ENCODE results near the gene BORCS6.

Gene BORCS6

DNA sequence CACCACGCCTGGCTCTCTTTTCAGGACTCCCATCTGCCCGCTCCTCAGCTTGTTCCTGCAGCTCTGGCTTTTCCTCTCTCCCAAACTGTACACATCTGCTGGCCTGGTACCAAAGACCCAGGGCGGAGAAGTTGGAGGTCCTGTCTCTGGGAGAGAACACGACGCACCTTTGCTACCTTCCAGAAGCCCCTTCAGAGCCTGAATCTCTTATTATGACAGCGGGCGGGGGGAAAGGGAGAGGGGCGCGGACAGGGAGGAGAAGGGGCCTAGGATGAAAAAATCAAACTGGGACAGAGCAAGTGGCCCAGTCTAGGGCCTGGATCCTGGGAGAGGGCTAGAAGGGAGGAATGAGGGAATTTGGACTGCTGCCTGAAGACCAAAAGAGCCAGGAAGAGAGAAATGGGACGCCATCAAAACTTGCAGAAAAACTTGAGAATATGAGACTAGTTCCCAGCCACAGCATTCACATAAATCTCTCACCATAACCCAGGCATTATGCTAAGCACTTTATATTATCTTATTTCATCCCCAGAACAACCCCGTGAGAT lies 35.3 kb downstream of the BORCS6 start:
- no peak for DNase-seq (ENCODE audit: low read depth)

- DNase-seq (ENCODE audit: low read depth), result peak; percentile 98
Measured at GRCh38 chr17:8153957-8154607, 35.9 kb downstream of the BORCS6 start.

DNA sequence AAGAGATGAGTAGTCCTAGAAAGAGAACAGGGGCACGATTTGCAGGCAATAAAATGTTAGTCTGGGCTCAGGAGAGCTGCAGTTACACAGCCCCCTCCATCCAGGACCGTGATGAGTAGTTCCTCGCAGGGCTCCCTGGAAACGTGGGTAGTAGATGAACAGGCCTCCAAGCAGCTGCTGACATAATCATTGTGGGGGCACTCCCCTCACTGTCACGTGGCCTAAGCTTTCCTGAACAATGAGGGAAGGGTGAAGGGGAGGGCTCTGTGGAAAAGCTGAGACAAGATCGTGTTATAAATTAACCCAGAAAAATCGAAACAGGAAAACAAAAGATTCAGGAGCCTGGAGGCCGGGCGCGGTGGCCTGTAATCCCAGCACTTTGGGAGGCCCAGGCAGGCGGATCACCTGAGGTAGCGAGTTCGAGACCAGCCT lies 36.4 kb downstream of the BORCS6 start:
- DNase-seq (ENCODE audit: low read depth), result peak; percentile 99

DNA sequence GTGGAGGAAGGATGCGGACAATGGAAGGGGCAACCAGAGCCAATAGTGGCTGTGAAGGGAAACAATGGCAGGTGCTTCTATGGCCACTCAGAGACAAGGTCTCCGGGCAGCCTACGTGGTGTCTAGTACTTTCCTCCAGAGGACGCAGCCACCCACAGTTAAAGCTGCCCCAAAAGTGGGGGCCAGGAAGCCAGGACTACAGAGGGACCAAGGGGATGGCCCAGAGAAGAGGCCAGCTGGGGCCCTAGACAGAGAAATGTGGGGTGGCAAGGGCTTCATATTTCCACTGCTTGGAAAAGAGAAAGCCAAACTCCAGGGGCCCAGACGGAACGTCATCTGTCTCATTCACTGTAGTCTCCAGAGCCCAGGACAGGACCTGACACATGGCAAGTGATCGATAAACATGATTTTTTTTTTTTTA lies 36.9 kb downstream of the BORCS6 start:
- no peak for DNase-seq (ENCODE audit: low read depth)

DNA sequence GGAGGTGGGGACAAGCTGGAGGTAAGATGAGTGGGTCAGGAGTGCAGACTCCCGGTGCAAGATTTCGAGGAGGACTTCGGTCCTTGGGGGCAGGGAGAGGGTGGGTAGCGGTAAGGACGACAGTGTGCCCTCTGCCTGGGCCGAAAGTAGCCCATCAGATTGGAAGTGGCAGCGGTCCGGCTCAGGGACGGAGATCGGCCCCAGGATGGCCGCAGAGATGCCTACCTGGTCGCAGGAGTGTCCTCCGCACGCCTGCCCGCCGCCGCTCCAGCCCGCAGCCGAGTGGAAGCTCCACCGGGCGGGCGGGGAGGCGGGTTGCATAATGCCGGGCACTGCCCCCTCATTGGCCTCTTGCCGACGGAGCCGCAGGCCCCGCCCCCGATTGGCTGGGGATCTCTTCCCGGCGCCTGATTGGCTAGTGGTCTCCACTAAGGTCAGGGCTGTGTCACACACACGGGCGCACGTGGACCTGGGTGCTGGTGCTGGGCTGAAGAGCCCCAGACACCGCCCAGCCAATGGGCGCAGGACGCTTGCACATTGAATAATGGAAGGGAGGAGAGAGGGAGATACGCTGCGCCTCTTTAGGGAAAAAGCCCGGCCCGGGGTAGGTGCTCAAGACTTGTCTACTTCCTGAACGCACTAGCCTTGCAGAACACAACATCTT lies 37.7 kb downstream of the BORCS6 start, which contains the start of gene PER1:
PER1 (minus strand) TSS at position 293 of the 664 bp plus-strand sequence. CDS start 1,698 bp downstream, outside the sequence.
- peak; percentile 98 for DNase-seq (ENCODE audit: low read depth)

DNA sequence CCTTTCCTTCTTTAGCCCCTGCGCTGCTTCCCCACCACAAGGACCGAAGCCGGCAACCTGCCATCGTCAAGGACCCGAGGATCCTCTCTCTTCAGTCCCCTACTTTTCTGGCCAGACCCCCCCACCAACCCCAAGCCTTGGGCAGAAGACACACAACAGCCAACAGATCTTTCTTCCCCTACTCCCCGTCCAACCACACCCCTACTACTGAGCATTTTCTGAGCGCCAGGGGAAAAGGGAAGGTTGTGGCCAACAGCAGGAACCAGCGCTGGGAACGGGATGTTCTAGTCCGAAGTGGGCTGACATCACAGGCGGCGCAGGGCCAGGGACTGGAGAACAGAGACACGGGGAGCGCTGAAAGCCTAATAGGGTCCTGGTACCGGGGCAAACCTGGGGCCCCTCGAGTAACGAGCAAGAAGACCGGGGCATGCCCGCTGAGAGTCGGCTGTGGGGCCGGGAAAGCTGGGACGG lies 38.3 kb downstream of the BORCS6 start:
- DNase-seq (ENCODE audit: low read depth), result peak; percentile 63

DNA sequence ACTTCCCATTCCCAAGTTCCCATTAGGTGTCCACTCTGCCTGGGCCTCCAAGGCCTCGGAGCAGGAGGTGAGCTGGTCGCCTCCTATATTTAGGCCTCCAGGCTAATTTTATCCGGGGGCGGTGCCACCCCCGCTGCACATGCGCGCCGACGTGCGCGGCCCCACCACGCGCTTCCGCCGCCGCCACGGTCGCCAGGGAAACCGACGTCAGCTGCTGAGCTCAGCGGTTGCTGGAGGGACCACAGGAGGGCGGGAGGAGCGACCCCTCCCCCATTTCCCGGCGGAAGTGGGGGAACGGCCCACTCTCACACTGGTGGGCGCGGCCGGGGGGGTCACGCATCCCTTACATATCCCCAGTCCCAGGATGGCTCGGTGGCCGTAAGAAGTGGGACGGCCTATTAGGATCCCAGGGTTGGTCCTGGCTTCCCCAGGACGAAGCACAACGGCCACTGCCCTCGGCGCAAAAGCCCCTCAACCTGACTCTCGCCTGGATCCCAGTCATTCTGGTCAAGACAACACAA lies 38.8 kb downstream of the BORCS6 start:
- DNase-seq (ENCODE audit: low read depth), result peak; percentile 81

- DNase-seq (ENCODE audit: low read depth), result no peak
Measured at GRCh38 chr17:8150194-8151119, 39.5 kb downstream of the BORCS6 start.

- no peak for DNase-seq (ENCODE audit: low read depth)
Measured at GRCh38 chr17:8149419-8150193, 40.4 kb downstream of the BORCS6 start.

GRCh38 chr17:8148560-8148959 lies 41.4 kb downstream of the BORCS6 start:
- DNase-seq (ENCODE audit: low read depth), result no peak

GRCh38 chr17:8147805-8148404 lies 42.1 kb downstream of the BORCS6 start:
- no peak for DNase-seq (ENCODE audit: low read depth)

- no peak for DNase-seq (ENCODE audit: low read depth)
Measured at GRCh38 chr17:8147141-8147804, 42.7 kb downstream of the BORCS6 start.

- no peak for DNase-seq (ENCODE audit: low read depth)
Measured at GRCh38 chr17:8146381-8147140, 43.4 kb downstream of the BORCS6 start.

- no peak for DNase-seq (ENCODE audit: low read depth)
Measured at GRCh38 chr17:8145811-8146210, 44.2 kb downstream of the BORCS6 start.

- DNase-seq (ENCODE audit: low read depth), result no peak
Measured at GRCh38 chr17:8144401-8145231, 45.4 kb downstream of the BORCS6 start.

DNA sequence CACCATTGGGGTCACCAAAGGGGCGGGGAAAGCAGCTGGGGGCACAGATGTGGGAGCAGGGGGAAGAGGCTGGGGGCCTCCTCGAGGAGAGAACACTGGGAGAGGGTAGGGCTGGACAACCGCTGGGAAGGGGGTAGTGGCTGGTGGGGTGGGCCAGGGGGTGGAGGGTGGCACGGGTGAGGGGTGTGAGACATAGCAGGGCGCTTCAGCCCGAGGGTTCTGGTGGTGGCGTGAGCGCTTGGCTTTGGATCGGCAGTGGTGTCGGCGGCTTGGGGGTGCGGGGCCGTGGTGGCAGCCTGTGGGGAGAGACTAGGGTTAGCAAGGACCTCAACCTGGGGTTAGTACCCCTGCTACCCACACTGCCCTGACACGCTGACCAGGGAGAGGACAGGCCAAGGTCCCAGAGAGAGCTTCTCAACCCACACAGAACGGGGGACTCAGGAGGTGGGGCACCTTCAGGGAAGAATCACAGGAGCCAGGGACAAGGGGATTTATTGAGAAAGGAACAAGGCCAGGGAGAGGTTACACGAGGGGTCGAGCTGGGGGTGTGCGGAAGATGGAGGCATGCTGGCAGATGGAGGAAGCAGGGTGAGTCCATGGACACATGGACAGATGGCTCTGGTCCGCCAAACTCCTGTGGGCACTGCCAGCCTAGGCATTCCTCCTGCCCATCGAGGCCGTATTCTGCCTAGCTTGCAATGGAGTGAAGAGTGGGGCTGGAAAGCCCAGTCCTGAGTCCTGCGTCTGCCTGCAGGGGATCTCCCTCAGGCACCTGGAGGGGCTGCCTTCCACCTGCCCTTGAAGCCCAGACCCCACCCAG lies 46.2 kb downstream of the BORCS6 start:
- DNase-seq (ENCODE audit: low read depth), result no peak

DNA sequence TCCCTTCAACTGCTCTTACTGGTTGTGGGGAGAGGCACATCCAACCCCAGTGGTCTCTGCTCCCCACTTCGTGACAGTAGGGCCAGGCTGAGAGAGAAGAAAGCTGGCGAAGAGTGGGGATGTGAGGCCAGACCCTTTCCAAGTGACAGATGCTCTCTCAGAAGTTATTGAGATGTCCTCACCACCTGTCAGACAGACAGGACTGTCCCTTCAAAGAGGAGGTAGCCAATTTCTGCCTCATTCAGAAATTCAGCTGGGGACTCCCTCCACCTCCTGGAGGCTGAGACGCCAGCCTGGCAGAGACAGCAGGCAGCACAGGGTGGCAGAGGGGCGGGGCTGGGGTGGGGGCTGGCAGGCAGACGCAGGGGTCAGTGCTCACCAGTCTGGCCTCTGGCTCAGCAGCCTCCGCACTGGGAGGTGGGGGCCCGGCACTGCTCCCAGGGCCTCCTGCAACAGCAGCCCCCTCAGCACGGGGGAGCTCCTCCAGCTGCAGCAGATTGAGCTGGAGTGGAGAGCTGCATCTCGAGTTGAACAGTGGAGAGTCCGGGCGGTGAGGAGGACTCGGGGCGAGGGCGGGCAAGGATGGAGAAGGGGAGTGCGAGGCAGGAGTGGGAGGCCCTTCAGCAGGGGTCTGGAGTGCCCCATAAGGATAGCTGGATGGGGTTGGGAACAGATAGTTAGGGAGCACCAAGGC lies 46.9 kb downstream of the BORCS6 start:
- DNase-seq (ENCODE audit: low read depth), result no peak

Measured in amniotic epithelial cell (primary cell).